Stimulated activated CD4-positive, alpha-beta T cell treated with anti-CD3 and anti-CD28 coated beads, TNF-alpha, amount 100 ng/mL, for 4 hours (primary cell): Measurements from ENCODE around the gene LDLRAD3.
"Not testable (repeated sequence)": the region's sequence is repeated elsewhere in the genome, so short reads cannot be mapped to it uniquely, and the experiment has no call there.

Experiments
- DNase-seq, 3 experiments: peaks; one replicate each; pipeline ENCODE4 v3.0.0-alpha.2; 2020; ENCODE audit warnings: low read depth in 3 of 3

Gene LDLRAD3

DNA sequence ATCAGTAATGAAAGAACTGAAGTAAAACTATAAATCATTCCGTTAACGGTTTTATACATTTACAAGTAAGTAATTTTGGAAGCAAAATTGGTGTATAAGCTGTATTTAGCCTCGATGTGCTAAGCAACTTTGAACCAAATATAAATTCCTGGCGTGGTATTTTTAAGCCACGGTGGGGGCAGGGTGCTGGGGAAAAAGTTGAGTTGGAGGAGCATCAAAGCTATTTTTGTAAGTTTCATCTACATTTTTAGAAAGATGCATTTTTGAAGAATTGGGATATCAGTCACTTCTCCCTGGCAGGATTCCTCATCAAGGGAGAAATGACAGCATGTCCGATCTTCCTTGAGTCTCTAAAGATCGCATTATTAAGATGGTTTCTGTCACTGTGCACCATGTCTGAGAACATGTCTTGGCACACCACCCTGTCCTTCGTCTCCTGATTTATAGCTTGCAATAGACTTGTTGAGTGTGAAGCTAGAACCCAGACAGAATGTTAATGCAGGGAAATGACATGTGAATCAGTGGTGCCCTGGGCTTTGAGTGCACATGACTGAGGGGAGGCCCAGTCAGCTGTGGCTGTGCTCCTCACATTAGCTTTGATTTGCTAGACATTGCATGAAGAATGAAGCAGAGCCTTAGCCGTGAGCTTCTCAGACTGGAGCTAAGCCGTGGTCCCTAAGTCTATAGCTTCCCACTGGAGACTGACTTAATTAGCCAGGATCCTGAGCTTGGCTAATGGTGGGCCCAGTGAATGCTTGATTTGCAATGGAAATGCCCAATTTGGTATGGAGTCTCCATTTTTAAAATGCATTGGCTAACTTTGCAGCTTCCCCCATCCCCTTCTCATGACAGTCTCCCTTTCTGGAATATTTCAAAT, 218.4 kb downstream of the LDLRAD3 start:
- DNase-seq: no peak

DNA sequence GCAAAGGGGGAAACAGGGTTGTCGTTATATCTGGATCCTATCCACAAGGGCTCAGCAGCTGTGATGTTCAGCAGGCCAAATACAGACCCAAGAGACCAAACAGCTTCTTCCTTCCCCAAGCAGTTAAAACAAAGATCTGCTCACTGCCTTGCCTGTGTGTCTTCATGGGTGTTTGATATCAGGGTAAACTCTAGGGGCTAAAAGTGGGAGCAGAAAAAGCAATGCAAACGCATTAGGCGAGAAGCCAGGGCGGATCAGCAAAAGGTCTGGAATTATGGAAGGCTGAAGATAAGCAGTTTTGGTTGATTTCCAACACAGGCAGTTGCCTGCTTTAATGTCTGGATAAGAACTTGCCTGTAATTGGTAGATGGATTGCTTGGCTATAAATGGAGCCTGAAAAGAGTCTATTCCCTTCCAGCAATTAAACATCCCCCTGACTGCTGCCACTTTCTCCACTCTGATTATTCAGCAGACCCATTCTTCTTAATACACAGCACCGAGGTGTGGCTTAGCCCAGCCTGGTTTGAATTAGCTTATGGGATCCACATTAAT, 219.1 kb downstream of the LDLRAD3 start:
- DNase-seq: no peak

DNA sequence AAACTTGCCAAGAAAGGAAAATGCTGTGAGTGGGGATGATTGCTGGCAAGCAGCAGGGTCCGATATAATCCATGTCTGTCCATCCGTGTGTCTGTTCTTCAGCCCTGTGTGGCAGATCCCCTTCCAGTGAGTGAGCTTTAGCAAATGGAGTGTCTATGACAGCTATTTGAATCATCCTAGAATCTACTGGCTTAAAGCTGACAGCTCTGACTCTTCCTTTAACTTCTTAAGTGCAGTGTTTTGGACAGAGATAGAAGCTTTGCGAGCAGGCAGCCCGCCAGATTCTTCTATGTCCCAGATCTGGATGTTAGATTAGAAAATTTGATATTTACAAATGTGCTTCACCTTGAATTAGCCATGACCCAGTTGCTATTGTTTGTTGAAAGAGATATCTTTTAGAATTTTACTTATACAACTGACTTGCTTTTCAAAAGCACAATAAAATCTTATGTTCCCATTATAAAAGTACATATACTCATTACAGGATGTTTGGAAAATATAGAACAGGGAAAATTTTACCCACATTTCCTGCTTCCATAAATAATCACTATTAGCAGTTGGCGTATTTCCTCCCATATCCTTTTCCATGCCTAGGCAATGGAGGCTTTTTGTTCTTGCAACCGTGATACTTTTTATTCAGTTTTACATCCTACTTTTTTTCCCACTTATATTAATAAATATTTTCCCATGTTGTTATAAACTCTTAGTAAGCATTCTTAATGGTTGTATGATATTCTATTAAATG, 220.8 kb downstream of the LDLRAD3 start:
- DNase-seq: no peak

DNA sequence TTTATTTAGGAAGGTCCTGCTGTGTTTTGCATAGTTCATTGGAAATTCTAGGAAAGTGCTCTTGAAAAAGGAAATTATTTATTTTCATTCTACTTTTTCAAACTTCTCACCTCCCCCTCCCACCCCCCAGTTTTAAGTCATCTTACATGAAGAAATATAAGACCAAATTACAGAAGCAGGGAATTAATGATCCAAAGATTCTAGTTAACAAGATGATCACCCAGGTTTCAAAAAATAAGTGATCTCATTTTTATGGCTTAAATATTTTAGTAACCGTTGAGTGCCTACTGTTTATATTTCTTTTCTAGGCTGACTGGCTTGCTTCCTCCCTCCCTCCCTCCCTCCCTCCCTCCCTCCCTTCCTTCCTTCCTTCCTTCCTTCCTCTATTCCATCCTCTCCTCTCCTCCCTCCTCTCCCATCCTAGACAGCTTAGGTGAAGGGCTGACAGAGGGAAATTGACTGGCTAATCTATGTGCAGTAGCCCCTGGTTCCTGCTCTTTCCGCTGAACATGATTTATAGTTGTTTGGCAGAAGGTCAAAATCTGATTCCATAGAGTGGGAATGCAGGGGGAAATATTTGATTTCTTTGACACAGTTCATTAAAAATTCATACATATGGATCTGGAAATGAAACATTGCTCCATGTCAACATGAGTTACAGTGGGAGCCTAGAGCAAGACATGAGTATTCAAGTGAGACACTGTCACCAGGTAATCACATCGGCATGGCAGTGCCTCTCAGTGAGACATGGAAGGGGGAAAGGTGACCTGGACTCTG, 221.9 kb downstream of the LDLRAD3 start:
- no peak for DNase-seq

DNA sequence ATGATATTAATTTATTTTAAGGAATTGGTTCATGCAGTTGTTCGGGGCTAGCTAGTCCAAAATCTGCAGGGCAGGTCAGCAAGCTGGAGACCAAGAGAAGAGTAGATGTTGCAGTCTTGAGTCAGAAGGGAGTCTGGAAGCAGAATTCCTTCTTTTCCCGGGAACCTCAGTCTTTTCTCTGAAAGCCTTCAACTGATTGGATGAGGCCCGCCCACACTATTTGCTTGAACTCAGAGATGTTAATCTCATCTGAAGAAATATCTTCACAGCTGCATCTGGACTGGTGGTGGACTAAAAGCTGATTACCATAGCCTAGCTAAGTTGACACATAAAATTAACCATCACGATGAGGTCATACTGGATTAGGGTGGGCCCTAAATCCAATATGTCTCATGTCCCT, 223.2 kb downstream of the LDLRAD3 start:
- DNase-seq: no peak

DNA sequence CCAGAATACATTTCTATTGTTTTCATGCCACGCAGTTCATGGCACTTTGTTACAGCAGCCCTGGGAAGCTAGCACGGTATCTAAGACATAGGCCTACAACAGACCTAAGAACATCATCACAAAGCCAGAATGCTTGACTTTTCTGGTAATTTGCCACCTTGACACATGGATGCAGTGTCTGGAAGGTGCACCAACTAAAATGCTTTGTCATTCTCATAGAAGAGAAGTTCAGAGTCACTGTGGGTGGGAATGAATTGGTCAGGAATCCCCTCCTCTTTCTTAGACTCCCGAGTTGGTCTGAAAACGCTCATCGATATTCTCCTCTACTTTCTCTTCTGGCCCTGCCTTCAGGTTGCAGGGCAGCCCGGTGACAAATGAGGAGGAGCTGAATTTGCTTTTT, 223.9 kb downstream of the LDLRAD3 start:
- no peak for DNase-seq

DNA sequence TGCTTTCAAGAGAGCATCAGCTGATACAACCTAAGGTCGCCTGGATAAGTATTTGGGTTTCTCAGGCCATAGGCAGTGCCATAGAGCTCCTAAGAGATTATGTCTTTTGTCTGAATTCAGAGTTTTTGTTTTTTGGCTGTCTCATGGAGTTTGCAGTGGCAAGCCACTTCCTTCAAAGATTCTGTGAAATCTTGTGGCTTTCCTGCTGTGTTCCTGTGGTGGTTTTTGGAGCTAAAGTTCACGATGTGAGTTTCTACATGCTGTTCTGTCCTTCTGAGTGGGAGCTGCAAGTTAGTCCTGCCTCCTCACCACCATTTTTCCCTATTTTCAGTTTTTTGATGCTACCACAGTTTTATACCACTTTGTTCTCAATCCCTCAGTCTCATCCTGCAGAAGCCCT, 234.0 kb downstream of the LDLRAD3 start:
- no peak for DNase-seq

DNA sequence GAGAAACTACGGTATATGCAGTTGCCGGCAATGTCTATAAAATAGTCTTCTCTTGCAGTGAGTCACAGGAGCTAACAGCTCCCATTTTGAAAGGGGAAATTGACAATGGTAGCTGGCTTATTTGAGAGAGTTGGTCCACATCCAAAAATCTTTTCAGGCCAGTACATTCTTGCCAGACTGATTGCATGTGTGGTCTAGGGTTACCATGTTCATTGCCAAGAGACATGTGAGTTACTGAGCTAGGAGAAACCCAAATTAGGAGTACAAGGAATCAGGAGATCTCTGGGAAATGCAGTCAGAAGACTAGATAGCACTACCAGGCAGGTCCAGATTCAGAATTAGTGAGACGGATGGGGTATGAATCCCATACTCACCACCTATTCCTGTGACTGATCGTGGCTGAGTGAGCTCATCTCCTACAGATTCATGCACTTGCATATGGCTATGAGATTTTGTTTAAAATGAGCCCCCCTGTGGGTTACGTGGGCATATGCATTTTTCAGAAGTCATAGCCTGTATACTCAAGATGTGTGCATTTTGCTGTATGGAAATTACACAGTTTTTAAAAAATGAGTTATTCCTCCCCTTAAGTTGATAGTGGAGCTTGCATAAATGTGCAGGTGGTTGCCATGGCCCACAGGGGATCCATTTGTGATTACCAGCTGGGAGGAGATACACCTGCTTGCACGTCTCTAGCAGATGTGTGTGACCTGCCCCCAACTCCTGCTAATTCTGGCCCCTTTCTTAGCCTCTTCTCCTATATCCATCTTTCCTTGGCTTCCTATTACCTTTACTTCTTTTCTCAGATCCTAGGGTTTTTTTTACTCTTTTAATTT, 242.7 kb downstream of the LDLRAD3 start:
- DNase-seq: no peak

DNA sequence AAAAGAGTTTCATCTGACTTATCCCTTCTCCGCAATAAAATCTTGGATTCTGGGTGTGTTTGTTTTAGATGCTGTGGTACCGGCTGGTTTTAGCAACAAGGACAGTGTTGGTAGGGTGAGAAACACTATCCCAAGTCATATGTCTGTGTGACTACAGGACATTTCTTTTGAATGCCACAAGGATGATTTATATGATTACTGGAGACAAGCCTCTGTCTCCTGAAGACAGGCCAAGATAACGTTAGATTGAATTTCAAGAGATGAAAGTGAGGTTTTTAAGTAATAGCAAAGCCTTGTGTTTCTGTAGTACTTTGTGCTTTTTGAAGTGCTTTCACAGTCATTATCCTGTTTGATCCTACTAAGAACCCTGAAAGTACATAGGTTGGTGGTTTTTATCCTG, 243.8 kb downstream of the LDLRAD3 start:
- no peak for DNase-seq

DNA sequence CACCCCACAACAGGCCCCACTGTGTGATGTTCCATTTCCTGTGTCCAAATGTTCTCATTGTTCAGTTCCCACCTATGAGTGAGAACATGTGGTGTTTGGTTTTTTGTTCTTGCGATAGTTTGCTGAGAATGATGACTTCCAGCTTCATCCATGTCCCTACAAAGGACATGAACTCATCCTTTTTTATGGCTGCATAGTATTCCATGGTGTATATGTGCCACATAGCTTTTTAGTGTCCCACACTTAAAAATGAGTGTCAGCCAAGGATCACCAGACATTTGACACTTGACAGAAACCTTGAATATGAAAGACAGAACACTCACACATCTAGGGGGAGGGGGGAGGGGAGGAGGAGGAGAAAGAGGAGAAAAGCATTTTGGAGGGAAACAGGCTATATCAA, 245.9 kb downstream of the LDLRAD3 start:
- DNase-seq: not testable (repeated sequence)

DNA sequence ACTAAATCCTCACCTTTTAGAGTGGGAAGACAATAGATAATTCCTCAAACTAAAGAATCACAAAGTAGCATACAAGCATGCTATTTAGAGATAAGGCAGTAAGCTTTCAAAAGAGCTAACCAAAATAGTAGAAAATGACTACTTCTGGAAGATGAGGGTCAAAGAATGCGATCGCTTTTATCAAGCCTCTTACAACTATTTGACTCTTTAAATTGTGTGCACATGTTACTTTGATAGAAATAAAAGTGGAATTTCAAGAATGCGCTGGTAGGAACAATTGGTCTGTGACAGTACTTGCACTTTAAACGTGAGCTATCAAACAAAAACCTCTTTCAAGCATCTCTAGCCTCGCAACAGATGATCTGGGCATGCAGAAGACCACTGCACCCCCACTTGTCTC, 248.1 kb downstream of the LDLRAD3 start:
- no peak for DNase-seq

DNA sequence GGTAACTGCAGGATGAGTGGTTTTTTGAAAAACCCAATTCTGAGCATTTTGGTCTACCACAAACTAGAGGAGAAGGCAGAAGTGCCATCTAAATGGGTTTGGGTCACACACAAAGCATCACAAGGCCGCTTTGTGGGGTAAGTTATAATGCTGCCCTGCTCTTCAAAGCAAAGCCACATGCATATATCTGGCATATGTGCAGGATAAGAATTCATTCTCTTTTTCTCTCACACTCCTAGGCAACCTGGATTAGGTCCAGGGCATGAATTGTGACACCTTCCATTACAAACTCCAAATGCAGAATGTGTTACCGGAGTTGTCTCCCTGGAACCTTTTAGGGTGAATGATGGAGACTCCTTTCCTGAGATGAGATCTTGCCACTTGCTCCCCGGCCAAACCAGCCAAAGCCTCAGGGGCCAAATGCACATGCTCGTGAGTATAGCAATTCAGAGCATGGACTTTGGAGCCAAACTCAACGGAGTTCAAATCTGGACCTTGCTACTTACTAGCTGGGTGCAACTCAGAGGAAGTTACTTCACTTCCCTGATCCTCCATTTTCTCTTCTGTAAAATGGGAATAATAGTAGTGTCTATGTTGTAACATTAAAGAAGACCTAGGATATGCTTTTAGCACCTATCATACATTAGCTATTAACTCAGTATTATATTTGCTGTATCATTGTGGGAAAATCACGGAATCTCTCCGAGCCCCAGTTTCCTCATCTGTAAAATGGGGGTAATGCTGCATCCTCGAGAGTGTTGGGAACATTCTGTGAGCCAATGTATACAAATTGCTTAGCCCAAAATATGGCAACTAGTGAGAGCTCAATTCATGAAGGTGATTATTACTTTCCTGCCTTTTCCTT, 248.8 kb downstream of the LDLRAD3 start:
- DNase-seq: no peak

DNA sequence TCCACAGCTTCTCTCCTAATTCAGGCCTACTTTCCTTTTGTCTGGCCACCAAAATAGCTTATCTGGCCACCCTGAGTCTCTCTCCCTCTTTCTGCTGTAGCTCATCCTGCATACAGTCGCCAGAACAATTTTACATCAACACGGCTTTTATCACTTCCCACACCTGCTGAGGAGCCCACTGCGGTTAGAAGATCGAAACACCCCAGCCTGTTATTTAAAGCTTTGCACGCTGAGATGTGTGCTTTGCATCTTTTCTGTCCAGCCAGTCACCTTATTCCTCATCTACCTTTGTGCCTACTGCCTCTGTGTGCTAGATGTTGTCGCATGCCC, 249.4 kb downstream of the LDLRAD3 start:
- DNase-seq: no peak

DNA sequence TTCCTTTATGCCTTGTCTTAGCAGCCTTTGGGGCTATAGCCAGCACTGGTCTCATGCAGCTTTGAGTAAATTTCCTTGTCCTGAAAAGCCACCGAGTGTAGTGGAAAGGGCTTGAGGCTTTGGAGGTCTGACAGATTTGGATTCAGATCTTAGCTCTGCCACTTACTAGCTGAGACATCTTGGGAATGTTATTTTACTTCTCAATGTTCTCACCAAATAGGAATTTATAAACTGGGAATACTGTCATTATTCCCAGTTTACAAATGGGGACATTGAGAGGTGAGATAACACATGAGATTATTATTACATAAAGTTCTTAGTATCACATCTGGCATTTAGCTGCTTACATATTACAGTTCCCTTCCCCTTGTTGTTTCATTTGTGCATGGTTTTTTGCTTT, 249.9 kb downstream of the LDLRAD3 start:
- DNase-seq: no peak

DNA sequence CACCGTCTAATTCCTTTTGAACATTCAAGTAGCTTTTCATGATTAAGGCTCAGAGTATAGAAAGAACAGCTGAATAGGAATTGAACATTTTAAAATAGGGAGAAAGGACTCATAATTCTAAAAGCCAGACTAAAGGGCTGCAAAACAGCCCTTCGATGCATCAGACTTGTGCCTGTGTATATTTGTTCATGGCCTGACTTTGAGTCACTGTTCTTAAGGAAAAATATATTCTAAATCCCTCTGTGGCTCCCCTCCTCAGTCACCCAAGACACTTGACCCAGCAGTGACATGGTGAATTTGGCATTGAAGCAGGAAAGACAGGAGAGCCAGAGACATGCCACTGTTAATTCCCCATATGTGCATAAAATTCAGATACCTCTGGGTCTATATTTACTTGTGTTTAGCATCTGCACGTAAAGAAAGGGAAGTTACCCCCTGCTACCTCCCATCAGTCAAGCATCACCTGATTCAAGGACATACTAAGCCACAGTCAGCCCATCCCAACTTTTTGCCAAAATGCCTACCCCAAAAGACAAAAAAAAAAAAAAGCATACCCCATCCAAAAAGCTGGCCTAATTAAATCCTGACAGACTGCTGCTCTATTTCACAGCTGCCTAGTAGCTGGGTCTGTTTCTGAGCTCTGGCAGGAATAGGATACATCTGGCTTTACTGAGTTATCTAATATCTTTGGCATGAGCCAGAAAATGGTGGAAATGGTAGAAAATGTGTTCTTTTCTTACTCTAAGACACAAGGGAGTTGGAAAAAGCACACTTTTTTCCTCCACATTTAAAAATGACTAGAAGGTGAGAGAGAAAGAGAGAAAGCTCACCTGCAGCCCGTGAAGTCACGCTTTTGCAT, 251.9 kb downstream of the LDLRAD3 start:
- no peak for DNase-seq

DNA sequence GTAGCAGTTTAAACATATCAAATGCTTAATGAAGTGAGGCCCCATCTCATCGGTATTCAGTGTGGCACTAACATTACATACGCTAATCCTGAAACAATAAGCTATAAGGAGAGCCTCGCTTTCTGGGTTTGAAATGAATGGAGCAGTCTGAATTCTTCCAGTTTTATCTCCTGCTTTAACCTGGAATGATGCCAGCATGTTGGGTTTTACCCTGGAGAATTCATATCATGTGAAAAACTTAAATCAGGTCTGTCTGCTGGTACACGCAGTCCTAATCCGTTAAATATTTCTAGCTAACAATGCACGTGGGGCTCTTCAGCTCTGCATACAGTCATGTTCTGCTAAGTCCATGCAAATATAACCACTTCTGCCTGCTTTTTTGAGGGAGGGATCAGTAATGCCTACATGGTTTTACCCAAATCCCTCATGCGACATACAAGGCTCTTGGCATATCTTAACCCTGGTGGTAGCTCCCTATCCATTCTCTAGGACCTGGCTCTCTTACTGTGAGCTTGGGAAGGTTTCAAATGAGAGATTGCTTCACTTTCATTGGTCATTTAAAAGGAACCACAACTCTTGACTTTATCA, 252.6 kb downstream of the LDLRAD3 start:
- no peak for DNase-seq

DNA sequence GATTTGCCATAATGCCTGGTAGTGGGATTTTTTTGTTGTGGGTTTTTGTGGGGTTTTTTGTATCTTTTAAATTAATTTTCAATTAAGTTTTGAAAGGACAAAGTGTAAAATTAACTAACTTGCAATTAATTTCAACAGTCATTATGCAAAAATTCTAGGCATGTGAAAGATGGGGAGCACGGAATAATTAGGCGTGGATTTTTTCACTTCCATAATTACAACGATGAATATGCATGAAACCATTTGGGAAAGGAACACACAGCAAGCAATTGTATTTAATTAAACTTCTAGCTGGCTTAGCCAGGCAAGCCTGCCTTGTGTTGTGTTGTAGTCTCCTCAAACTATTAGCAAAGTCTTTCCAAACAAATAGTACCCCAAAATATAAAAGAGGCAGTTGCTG, 257.5 kb downstream of the LDLRAD3 start:
- DNase-seq: no peak

DNA sequence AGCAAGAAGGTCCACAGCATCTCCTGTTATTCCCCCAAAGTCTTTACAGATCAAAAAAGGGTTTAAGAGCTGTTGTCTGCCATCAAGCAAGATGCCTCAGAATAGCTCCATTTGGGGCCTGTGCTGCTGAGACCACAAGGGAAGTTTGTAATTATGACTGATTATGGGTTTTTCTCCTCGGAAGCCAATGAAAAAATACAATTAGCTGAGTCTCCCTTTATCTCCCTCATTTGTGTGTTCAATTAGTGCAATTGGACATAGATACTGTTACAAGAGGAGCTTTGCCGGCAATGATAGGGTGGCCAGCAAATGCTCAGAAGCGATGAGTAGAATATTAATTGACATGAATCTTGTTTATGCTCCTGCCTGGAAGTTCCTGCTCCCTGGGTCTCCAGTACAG, 261.7 kb downstream of the LDLRAD3 start:
- no peak for DNase-seq

DNA sequence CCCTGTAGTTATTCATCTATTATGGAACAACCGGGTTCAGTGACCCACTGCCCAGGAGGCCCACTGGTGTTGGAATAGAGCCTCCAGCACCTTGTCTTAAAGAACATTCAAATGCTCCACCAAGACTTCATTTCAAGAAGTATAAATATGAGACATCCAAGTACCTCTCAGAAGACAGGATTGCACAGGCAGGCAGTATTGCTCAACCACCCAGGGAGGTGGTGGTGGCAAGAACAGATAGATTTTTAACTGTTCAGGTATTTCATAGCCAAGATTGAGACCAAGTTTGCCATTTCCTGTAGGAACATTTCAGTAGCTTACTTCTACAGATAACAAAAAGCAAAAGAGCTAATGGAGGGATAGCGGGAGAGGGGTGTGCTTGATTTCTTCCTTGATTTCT, 266.7 kb downstream of the LDLRAD3 start:
- DNase-seq: no peak
